HepG2 (cell line): ENCODE measurements around the gene TAF11. TPM values are rescaled to one million over a fixed set of nuclear protein-coding genes. Genes with fewer than 3 reads are reported as not detected.
A peak's percentile ranks its signal among the peaks of the same experiment; 100 is the strongest.

Experiments used
- CCAR2 ChIP-seq: fragments of 200-400 bp; formaldehyde crosslinking; optimal IDR thresholded peaks from 2 replicates; pipeline ENCODE3; 2018; ENCODE audit warnings: low read depth, mild to moderate bottlenecking, low read length, moderate library complexity
- KIAA2018 ChIP-seq: sonication (generic); formaldehyde crosslinking; IDR thresholded peaks from 2 replicates; pipeline ENCODE4 v1.5.0; 2020; ENCODE audit warnings: mild to moderate bottlenecking, missing genetic modification reagents, borderline replicate concordance
- MAFG ChIP-seq: sonication (generic); formaldehyde crosslinking; IDR thresholded peaks from 2 replicates; pipeline ENCODE4 v1.5.1; 2020; ENCODE audit warnings: mild to moderate bottlenecking, missing genetic modification reagents
- MAFK ChIP-seq, 2 experiments: IDR thresholded peaks in 1 of 2; conservative IDR thresholded peaks in 1 of 2; 2 replicates each; pipeline ENCODE4 v1.6.1; 2011; ENCODE audit warnings: improper control_type of control experiment in 2 of 2, low read length in 2 of 2
- MATR3 ChIP-seq: sonication (generic); formaldehyde crosslinking; IDR thresholded peaks from 2 replicates; pipeline ENCODE4 v1.4.0; 2020; ENCODE audit warnings: missing genetic modification reagents
- NFE2 ChIP-seq: sonication (generic); formaldehyde crosslinking; IDR thresholded peaks from 2 replicates; pipeline ENCODE4 v1.4.0; 2020; ENCODE audit warnings: missing genetic modification reagents
- NFE2L2 ChIP-seq: fragments of 150-350 bp; IDR thresholded peaks from 2 replicates; pipeline ENCODE4 v1.6.1; 2014; ENCODE audit warnings: low read length
- TRIM24 ChIP-seq: sonication (generic); formaldehyde crosslinking; IDR thresholded peaks from 2 replicates; pipeline ENCODE4 v1.8.0; 2022; ENCODE audit warnings: mild to moderate bottlenecking, missing genetic modification reagents
- YEATS2 ChIP-seq: sonication (generic); formaldehyde crosslinking; IDR thresholded peaks from 2 replicates; pipeline ENCODE4 v1.4.0; 2020; ENCODE audit warnings: missing genetic modification reagents, borderline replicate concordance
- ZBTB14 ChIP-seq: sonication (generic); formaldehyde crosslinking; IDR thresholded peaks from 2 replicates; pipeline ENCODE4 v1.4.0; 2020; ENCODE audit warnings: missing genetic modification reagents
- ZHX1 ChIP-seq: sonication (generic); formaldehyde crosslinking; IDR thresholded peaks from 2 replicates; pipeline ENCODE4 v1.8.1; 2022; ENCODE audit warnings: low read depth, mild to moderate bottlenecking, missing genetic modification reagents
- ZIK1 ChIP-seq: sonication (generic); formaldehyde crosslinking; IDR thresholded peaks from 2 replicates; pipeline ENCODE4 v1.5.0; 2020; ENCODE audit warnings: mild to moderate bottlenecking, low read depth, missing genetic modification reagents, borderline replicate concordance
- ZNF225 ChIP-seq: sonication (generic); formaldehyde crosslinking; IDR thresholded peaks from 2 replicates; pipeline ENCODE4 v1.4.0; 2020; ENCODE audit warnings: mild to moderate bottlenecking, missing genetic modification reagents
- ZNF775 ChIP-seq: sonication (generic); formaldehyde crosslinking; IDR thresholded peaks from 2 replicates; pipeline ENCODE4 v1.4.0; 2020; ENCODE audit warnings: missing genetic modification reagents, mild to moderate bottlenecking, moderate library complexity, borderline replicate concordance
- polyA plus RNA-seq, 8 experiments: library from polyadenylated mRNA; depleted of rRNA in 3 of 8; stranded (reverse) in 7 of 8; unstranded in 1 of 8; fragments of >200 nt; fragmentation: Illumina TruSeq in 4 of 8; extraction: Trizol in 4 of 8; gene quantifications; 2 replicates each; pipeline versions ENCODE4 v1.2.1 to v1.2.3, GENCODE V29; 2011 to 2016; ENCODE audit warnings: low read depth in 4 of 8, missing spikeins in 1 of 8, mixed read lengths in 1 of 8; ENCODE audit not compliant: insufficient read depth in 1 of 8
- total RNA-seq, 5 experiments: library from RNA; depleted of rRNA; stranded (reverse); fragments of >200 nt; fragmentation: Illumina TruSeq; extraction: Trizol; gene quantifications; 2 replicates each; pipeline ENCODE4 v1.2.3, GENCODE V29; 2016; ENCODE audit warnings: low read depth in 1 of 5
- TF ChIP-seq, protein P1 (sequence below): sonication (generic); formaldehyde crosslinking; IDR thresholded peaks from 2 replicates; pipeline ENCODE4 v1.4.0; 2020; ENCODE audit warnings: missing genetic modification reagents

The TAF11 gene
- total and polyA plus RNA-seq, 2 of the 13 experiments (the other 11 are each of a cell fraction or from before 2014, with no cell fraction given): 35.4 to 73.6 TPM

- no peak for TF ChIP-seq KIAA2018 (CRISPR knock-in tag)
- TF ChIP-seq ZNF225 (CRISPR knock-in tag): no peak
- no peak for TF ChIP-seq CCAR2
- no peak for TF ChIP-seq MATR3 (CRISPR knock-in tag)
- TF ChIP-seq ZBTB14 (CRISPR knock-in tag): no peak
- TF ChIP-seq NFE2L2: peak; percentile 95
- no peak for TF ChIP-seq YEATS2 (CRISPR knock-in tag)
- peak; percentile 78 to 79 for TF ChIP-seq MAFK (conservative IDR thresholded peaks at IDR 0.05 in 1 of 2, IDR thresholded peaks at IDR 0.05 in 1 of 2; ENCODE audit: low read length in 2 of 2)
- no peak for TF ChIP-seq ZNF775 (CRISPR knock-in tag)
- no peak for TF ChIP-seq ZHX1
- 0 out of 2 replicates have a peak, but pooled peaks have one; percentile 32 for TF ChIP-seq MAFG (CRISPR knock-in tag)
- TF ChIP-seq NFE2: peak; percentile 79; the same call in 1 of the 2 replicates
- TF ChIP-seq ZIK1 (CRISPR knock-in tag): 0 out of 2 replicates have a peak, but pooled peaks have one; percentile 32
- no peak for TF ChIP-seq TRIM24 (CRISPR knock-in tag)
- TF ChIP-seq, protein P1, sequence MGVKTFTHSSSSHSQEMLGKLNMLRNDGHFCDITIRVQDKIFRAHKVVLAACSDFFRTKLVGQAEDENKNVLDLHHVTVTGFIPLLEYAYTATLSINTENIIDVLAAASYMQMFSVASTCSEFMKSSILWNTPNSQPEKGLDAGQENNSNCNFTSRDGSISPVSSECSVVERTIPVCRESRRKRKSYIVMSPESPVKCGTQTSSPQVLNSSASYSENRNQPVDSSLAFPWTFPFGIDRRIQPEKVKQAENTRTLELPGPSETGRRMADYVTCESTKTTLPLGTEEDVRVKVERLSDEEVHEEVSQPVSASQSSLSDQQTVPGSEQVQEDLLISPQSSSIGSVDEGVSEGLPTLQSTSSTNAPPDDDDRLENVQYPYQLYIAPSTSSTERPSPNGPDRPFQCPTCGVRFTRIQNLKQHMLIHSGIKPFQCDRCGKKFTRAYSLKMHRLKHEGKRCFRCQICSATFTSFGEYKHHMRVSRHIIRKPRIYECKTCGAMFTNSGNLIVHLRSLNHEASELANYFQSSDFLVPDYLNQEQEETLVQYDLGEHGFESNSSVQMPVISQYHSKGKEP (CRISPR knock-in tag): no peak
Measured at GRCh38 chr6:34839666-34840352, 48.0 kb downstream of the TAF11 start (continued).
